ENCODE data around the gene PCSK7. TPM values are rescaled to one million over a fixed set of nuclear protein-coding genes. Genes with fewer than 3 reads are reported as not detected.

The PCSK7 gene
- total RNA-seq, 1 experiment from 2014 or later = 50.7 TPM

DNA sequence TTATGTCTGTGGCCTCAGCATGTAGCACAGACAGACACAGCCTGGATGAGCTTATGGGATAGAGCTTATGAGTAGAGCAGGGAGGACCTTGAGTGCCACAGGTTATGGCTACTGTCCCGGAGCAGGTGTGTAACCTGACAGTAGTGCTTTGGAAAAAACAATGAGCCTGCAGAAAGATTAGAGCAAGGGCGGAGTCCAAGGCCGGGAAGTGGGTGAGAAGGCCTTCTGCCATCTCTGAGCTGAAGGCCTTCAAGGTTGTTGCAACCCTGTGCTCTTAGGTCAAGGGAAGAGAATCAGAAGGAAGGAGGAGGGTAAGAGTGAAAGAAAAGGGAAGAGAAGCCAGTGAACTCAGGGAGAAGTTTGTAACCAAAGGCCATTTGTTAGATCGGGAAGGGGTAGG, 36.6 kb downstream of the PCSK7 start:
- peaks cover 6 to 34% (median 15%) of the 10 kb centered on the region in 3 experiments for H3K36me3 Mint-ChIP-seq (ENCODE audit: insufficient read depth in 1 of 3, low read depth in 3 of 3)
- no peak overlapping the region for H2BK15ac ChIP-seq (ENCODE audit: low read depth, low read length)
- H3K56ac ChIP-seq (ENCODE audit: insufficient read length, low read depth, low read length) = no peak overlapping the region
- no peak overlapping the region for H2AFZ ChIP-seq (ENCODE audit: low read length)
- no peak overlapping the region for H4K91ac ChIP-seq (ENCODE audit: insufficient read length, low read depth, low read length)
- TF ChIP-seq, protein P1, sequence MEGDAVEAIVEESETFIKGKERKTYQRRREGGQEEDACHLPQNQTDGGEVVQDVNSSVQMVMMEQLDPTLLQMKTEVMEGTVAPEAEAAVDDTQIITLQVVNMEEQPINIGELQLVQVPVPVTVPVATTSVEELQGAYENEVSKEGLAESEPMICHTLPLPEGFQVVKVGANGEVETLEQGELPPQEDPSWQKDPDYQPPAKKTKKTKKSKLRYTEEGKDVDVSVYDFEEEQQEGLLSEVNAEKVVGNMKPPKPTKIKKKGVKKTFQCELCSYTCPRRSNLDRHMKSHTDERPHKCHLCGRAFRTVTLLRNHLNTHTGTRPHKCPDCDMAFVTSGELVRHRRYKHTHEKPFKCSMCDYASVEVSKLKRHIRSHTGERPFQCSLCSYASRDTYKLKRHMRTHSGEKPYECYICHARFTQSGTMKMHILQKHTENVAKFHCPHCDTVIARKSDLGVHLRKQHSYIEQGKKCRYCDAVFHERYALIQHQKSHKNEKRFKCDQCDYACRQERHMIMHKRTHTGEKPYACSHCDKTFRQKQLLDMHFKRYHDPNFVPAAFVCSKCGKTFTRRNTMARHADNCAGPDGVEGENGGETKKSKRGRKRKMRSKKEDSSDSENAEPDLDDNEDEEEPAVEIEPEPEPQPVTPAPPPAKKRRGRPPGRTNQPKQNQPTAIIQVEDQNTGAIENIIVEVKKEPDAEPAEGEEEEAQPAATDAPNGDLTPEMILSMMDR (conservative IDR thresholded peaks at IDR 0.05) = no peak
- no peak overlapping the region for H4K8ac ChIP-seq (replicated peaks; ENCODE audit: insufficient read length, low read depth, low read length)
- no peak overlapping the region for H3K4me2 ChIP-seq (ENCODE audit: insufficient read depth, insufficient read length, low read length)
- H2AK5ac ChIP-seq (ENCODE audit: insufficient read length, low read length) = no peak overlapping the region
- H3K9me3 Mint-ChIP-seq = peaks cover 0 to 3% of the 10 kb centered on the region in 2 experiments; a peak in 1 of 5 replicates
- no CpG with 5 or more reads among the region's 4 CpGs for WGBS (ENCODE audit: extremely low coverage, insufficient read length, low lambda C conversion rate)
- no peaks in the 10 kb centered on the region; the same call in 1 of the 2 replicates for H3K79me2 ChIP-seq (ENCODE audit: insufficient read depth, low read length)
- H3K18ac ChIP-seq (ENCODE audit: insufficient read length, low read depth, low read length) = no peak overlapping the region
- no peaks in the 10 kb centered on the region for H3K4me1 ChIP-seq (ENCODE audit: insufficient read depth, low read length)
- no peaks in the 10 kb centered on the region for H3K79me1 ChIP-seq (ENCODE audit: insufficient read depth, low read depth, low read length, poor library complexity, severe bottlenecking)
- no peak overlapping the region for H4K5ac ChIP-seq (ENCODE audit: insufficient read length, low read depth, low read length)
- peaks cover 8% of the 10 kb centered on the region for H3K23me2 ChIP-seq (ENCODE audit: insufficient read length, low read depth, low read length, poor library complexity, severe bottlenecking)
- H2BK120ac ChIP-seq (ENCODE audit: low read depth, low read length, poor library complexity, severe bottlenecking) = no peak overlapping the region
- peak overlapping the region in 2 of 3 experiments; percentile 13 to 80; a peak in 3 of 7 replicates for H3K27ac Mint-ChIP-seq
- no peak overlapping the region for H2BK5ac ChIP-seq (ENCODE audit: insufficient read length, low read length)
- no peak overlapping the region for H3K4ac ChIP-seq (ENCODE audit: low read depth, low read length)
- H3K4me1 Mint-ChIP-seq = peaks cover 24 to 25% of the 10 kb centered on the region in 2 experiments
- H3K9ac ChIP-seq (ENCODE audit: extremely low read depth, insufficient read length, low read length) = no peak overlapping the region
- no peak overlapping the region for H3K23ac ChIP-seq (ENCODE audit: insufficient read length, low read depth, low read length)
- no peak overlapping the region for H2BK12ac ChIP-seq (ENCODE audit: insufficient read length, low read depth, low read length)
- H3K4me3 Mint-ChIP-seq = no peak overlapping the region
- DNase-seq = no peak
- H3K14ac ChIP-seq (ENCODE audit: insufficient read depth, low read length) = no peak overlapping the region
- no peak overlapping the region for H2BK20ac ChIP-seq (ENCODE audit: low read depth, low read length, poor library complexity, severe bottlenecking)
- no peak overlapping the region for H3T11ph ChIP-seq (ENCODE audit: low read length)
- H3K27me3 Mint-ChIP-seq (ENCODE audit: low read depth) = no peaks in the 10 kb centered on the region
- H3K9me3 ChIP-seq (ENCODE audit: control insufficient read depth, low read depth, low read length) = no peaks in the 10 kb centered on the region
- H4K20me1 ChIP-seq (ENCODE audit: control insufficient read depth, insufficient read depth, insufficient read length) = no peaks in the 10 kb centered on the region
- no peak overlapping the region for H3K27ac ChIP-seq (ENCODE audit: insufficient read length, low read depth, low read length)
- no peaks in the 10 kb centered on the region for H3K27me3 ChIP-seq (ENCODE audit: insufficient read depth, low read length)
